ENCODE measurements around the gene COPG1. TPM values are rescaled to one million over a fixed set of nuclear protein-coding genes. Genes with fewer than 3 reads are reported as not detected.

COPG1 gene
- total and polyA plus RNA-seq, 4 donors: 49.8 to 177 (median 87.0) TPM

- Histone ChIP-seq H3K27me3 (ENCODE audit: control insufficient read depth in 4 of 4, insufficient read depth in 4 of 4, low read length in 3 of 4) (no peaks in the 10 kb centered on the region), H3K27ac (ENCODE audit: low read depth in 1 of 2, low read length in 2 of 2) (no peak overlapping the region), H3K9ac (ENCODE audit: low read depth in 1 of 2, low read length in 2 of 2) (no peak overlapping the region), H3K4me3 (ENCODE audit: low read depth in 1 of 3, low read length in 3 of 3) (no peak overlapping the region), H3K4me1 (ENCODE audit: control insufficient read depth in 4 of 4, insufficient read depth in 4 of 4, low read length in 3 of 4) (no peaks in the 10 kb centered on the region), H3K9me3 (ENCODE audit: control insufficient read depth in 4 of 4, low read length in 3 of 4) (no peaks in the 10 kb centered on the region), H3K36me3 (ENCODE audit: control insufficient read depth in 4 of 4, insufficient read depth in 3 of 4, low read depth in 1 of 4, low read length in 3 of 4) (peaks cover 6 to 37% (median 26%) of the 10 kb centered on the region in 4 donors)
- 88% methylated on average over 4 of the region's 4 CpGs for WGBS
- TF ChIP-seq EGR1 (IDR thresholded peaks at IDR 0.05; ENCODE audit: low read depth in 2 of 2): no peak
- TF ChIP-seq CTCF (IDR thresholded peaks at IDR 0.05; ENCODE audit: low read depth, low read length, missing input control): no peak
- TF ChIP-seq JUND (IDR thresholded peaks at IDR 0.05): no peak
- TF ChIP-seq SP1 (IDR thresholded peaks at IDR 0.05): no peak
- TF ChIP-seq GABPA (IDR thresholded peaks at IDR 0.05 in 1 of 2, conservative IDR thresholded peaks at IDR 0.05 in 1 of 2): no peak
- TF ChIP-seq ATF3 (IDR thresholded peaks at IDR 0.05): no peak
- no peak for TF ChIP-seq FOXA2 (IDR thresholded peaks at IDR 0.05)
- no peak for TF ChIP-seq HNF4G (IDR thresholded peaks at IDR 0.05)
- TF ChIP-seq TAF1 (conservative IDR thresholded peaks at IDR 0.05): no peak
- TF ChIP-seq REST (IDR thresholded peaks at IDR 0.05): no peak
- TF ChIP-seq RXRA (IDR thresholded peaks at IDR 0.05): no peak
- no peak for TF ChIP-seq ZBTB33 (IDR thresholded peaks at IDR 0.05)
- TF ChIP-seq MAX (IDR thresholded peaks at IDR 0.05): no peak
- TF ChIP-seq YY1 (IDR thresholded peaks at IDR 0.05): no peak
- no peak for DNase-seq (ENCODE audit: low spot score)
These were observed 42.0 kb downstream of the COPG1 start for GRCh38 chr3:129291236-129291886.

- WGBS: 98% methylated on average over 5 of the region's 5 CpGs
- no peak for TF ChIP-seq TAF1 (conservative IDR thresholded peaks at IDR 0.05)
- TF ChIP-seq CTCF (IDR thresholded peaks at IDR 0.05; ENCODE audit: low read depth, low read length, missing input control): no peak
- peaks cover 12 to 53% (median 32%) of the 10 kb centered on the region in 4 donors for H3K36me3 ChIP-seq (ENCODE audit: control insufficient read depth in 4 of 4, insufficient read depth in 3 of 4, low read depth in 1 of 4, low read length in 3 of 4)
These were observed 45.9 kb downstream of the COPG1 start for GRCh38 chr3:129295286-129295685.

More at GRCh38 chr3:129295286-129295685, 45.9 kb downstream of the COPG1 start:
- H3K9ac ChIP-seq (ENCODE audit: low read depth in 1 of 2, low read length in 2 of 2): no peak overlapping the region
- DNase-seq (ENCODE audit: low spot score): no peak
- no peaks in the 10 kb centered on the region for H3K9me3 ChIP-seq (ENCODE audit: control insufficient read depth in 4 of 4, low read length in 3 of 4)
- H3K4me3 ChIP-seq (ENCODE audit: low read depth in 1 of 3, low read length in 3 of 3): no peak overlapping the region
- no peaks in the 10 kb centered on the region for H3K27me3 ChIP-seq (ENCODE audit: control insufficient read depth in 4 of 4, insufficient read depth in 4 of 4, low read length in 3 of 4)
- H3K4me1 ChIP-seq (ENCODE audit: control insufficient read depth in 4 of 4, insufficient read depth in 4 of 4, low read length in 3 of 4): no peaks in the 10 kb centered on the region
- no peak overlapping the region for H3K27ac ChIP-seq (ENCODE audit: low read depth in 1 of 2, low read length in 2 of 2)
